GM19238 (cell line): Measurements from ENCODE around the gene XPO1.

Source experiments
- DNase-seq: peaks from one replicate; pipeline ENCODE4 v3.0.0; 2011; ENCODE audit warnings: low spot score; ENCODE audit not compliant: insufficient read length

Gene XPO1

DNA sequence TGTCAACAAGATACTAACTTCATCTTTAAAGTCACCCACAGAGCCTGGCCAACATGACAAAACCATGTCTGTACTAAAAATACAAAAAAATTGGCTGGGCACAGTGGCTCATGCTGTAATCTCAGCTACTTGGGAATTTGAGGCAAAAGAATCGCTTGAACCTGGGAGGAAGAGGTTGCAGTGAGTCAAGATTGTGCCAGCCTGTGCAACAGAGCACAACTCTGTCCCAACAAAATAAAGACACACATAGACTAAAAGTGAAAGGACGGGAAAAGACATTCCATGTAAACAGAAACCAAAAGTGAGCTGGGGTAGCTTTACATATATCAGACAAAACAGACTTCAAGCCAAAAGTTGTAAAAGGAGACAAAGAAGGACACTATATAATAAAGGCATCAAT, 102.1 kb downstream of the XPO1 start:
- DNase-seq = no peak

DNA sequence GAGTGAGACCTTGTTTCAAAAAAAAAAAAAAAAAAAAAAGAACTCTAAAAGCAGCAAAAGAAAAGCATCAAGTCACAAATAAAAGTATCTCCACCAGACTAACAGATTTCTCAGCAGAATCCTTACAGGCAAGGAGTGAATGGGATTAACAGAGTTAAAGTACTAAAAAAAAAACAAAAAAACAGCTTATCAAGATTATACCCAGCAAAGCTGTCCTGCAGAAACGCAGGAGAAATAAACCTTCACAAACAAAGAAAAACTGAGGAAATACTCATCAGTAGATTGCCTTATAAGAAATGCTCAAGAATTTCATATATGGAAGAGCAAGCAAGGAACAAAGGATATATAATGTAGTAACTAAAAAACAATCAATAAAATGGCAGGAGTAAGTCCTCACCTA, 102.9 kb downstream of the XPO1 start:
- DNase-seq = no peak

DNA sequence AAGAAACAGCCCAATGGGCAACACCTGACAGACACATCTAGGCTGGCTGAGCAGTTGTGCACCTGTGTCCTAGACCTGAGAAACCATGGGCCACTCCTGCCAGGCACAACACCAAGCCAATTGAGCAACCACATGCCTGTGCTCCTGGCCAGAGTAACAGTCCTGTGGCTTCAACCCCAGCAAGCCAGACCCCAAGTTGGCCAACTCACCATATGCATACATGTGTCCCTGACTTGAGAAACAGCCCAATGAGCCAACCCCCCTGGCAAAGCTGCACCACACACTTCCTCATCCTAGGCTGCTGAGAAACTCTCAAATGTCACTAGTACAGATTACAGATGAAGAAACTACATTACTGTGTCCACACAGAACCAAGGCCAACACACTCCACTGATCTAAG, 103.8 kb downstream of the XPO1 start:
- no peak for DNase-seq

DNA sequence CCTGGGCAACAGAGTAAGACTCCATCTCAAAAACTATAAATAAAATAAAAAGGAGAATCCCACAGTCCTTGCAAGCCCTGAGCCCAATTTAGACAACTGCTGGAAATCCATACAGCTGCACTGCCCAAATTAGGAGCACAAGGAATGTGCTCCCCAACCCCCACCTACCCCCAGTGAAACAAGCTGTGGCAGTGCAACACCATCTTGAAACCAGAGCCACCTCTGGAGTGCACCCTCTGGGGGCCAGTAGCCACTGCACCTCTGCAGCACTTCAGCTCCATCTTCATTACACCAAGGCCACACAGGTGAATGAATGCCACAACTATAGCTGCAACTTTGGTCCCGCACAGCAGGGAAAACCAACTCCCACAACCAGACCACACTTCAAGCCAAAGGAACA, 104.5 kb downstream of the XPO1 start:
- DNase-seq = no peak

DNA sequence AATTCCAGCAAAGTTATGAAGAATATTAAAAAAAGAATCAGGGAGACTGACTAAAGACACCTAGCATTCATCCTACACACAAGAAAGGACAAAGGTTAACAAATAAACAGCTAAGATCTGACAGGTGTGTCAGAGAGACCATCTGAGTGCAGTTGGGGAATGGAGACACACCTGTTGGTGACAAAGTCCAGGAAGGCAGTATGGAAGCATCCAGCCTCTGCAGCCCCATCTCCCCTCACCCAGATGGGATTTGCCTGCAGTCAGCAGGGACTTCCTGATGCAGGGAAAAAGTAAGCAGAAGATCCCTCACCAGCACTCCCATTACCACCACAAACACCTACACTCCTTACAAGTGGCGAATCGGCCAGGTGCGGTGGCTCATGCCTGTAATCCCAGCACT, 105.2 kb downstream of the XPO1 start:
- DNase-seq = no peak

DNA sequence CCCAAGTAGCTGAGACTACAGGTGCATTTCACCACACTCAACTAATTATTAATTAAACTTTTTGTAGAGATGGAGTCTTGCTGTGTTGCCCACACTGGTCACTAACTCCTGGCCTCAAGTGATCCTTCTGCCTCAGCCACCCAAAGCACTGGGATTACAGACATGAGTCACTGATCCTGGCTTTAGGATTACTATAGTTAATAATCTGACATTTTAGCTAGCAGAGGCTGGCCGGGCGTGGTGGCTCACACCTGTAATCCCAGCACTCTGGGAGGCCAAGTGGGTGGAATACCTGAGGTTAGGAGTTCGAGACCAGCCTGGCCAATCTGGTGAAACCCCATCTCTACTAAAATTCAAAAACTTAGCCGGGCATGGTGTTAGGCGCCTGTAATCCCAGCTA, 106.8 kb downstream of the XPO1 start:
- no peak for DNase-seq
